GM10847 (cell line): ENCODE measurements around the gene FSIP2.

Experiments used
- POLR2A ChIP-seq: IDR thresholded peaks from 2 replicates; pipeline ENCODE4 v1.6.1; 2011; ENCODE audit not compliant: insufficient read length; ENCODE audit errors: extremely low read depth

FSIP2 gene

GRCh38 chr2:185738679-185739472 lies at the start of gene FSIP2:
Gene FSIP2 (plus strand): TSS chr2:185738804. CDS start chr2:185738895, 91 bp downstream.
- TF ChIP-seq POLR2A = no peak

- no peak for TF ChIP-seq POLR2A
Observed at GRCh38 chr2:185689906-185690539, 48.6 kb upstream of the FSIP2 start.

- TF ChIP-seq POLR2A = no peak
Observed at GRCh38 chr2:185695711-185696235, 42.8 kb upstream of the FSIP2 start.

GRCh38 chr2:185700883-185701282 lies 37.7 kb upstream of the FSIP2 start:
- TF ChIP-seq POLR2A = no peak

- TF ChIP-seq POLR2A = no peak
Observed at GRCh38 chr2:185734658-185735057, 3.9 kb upstream of the FSIP2 start.

GRCh38 chr2:185736210-185736609 lies 2.4 kb upstream of the FSIP2 start:
- TF ChIP-seq POLR2A = no peak

GRCh38 chr2:185745864-185746859 lies 7.6 kb downstream of the FSIP2 start:
- TF ChIP-seq POLR2A = no peak

GRCh38 chr2:185757356-185757755 lies 18.8 kb downstream of the FSIP2 start:
- TF ChIP-seq POLR2A = no peak

GRCh38 chr2:185771396-185771795 lies 32.8 kb downstream of the FSIP2 start:
- no peak for TF ChIP-seq POLR2A

GRCh38 chr2:185780890-185781289 lies 42.3 kb downstream of the FSIP2 start:
- no peak for TF ChIP-seq POLR2A

- TF ChIP-seq POLR2A = no peak
Observed at GRCh38 chr2:185782223-185782769, 43.7 kb downstream of the FSIP2 start.

- no peak for TF ChIP-seq POLR2A
Observed at GRCh38 chr2:185785156-185785555, 46.6 kb downstream of the FSIP2 start.

GRCh38 chr2:185785851-185786473 lies 47.4 kb downstream of the FSIP2 start:
- TF ChIP-seq POLR2A = no peak

- no peak for TF ChIP-seq POLR2A
Observed at GRCh38 chr2:185787227-185788145, 48.9 kb downstream of the FSIP2 start.

GRCh38 chr2:185790361-185790760 lies 51.8 kb downstream of the FSIP2 start:
- TF ChIP-seq POLR2A = no peak
